HepG2 (cell line): ENCODE measurements around the gene ST3GAL2. TPM values are rescaled to one million over a fixed set of nuclear protein-coding genes. Genes with fewer than 3 reads are reported as not detected.
A peak's percentile ranks its signal among the peaks of the same experiment; 100 is the strongest.

Experiments used
- ERF ChIP-seq: IDR thresholded peaks from 2 replicates; pipeline ENCODE4 v1.6.1; 2018; ENCODE audit warnings: missing biosample characterization, missing genetic modification reagents
- GPN1 ChIP-seq: sonication (generic); formaldehyde crosslinking; IDR thresholded peaks from 2 replicates; pipeline ENCODE4 v1.5.1; 2020; ENCODE audit warnings: missing genetic modification reagents, borderline replicate concordance
- HHEX ChIP-seq: IDR thresholded peaks from 2 replicates; pipeline ENCODE4 v1.6.1; 2016; ENCODE audit warnings: control low read depth
- TCF7 ChIP-seq: sonication (generic); IDR thresholded peaks from 2 replicates; pipeline ENCODE4 v1.6.1; 2016; ENCODE audit warnings: antibody characterized with exemption, low read depth
- TMF1 ChIP-seq: sonication (generic); formaldehyde crosslinking; IDR thresholded peaks from 2 replicates; pipeline ENCODE4 v1.8.1; 2022; ENCODE audit warnings: low read depth, missing genetic modification reagents
- ZBTB38 ChIP-seq: sonication (generic); formaldehyde crosslinking; IDR thresholded peaks from 2 replicates; pipeline ENCODE4 v1.5.1; 2020; ENCODE audit warnings: mild to moderate bottlenecking, missing genetic modification reagents
- ZNF746 ChIP-seq: sonication (generic); formaldehyde crosslinking; IDR thresholded peaks from 2 replicates; pipeline ENCODE4 v1.8.0; 2022; ENCODE audit warnings: mild to moderate bottlenecking, missing genetic modification reagents
- ZNF773 ChIP-seq: sonication (generic); formaldehyde crosslinking; IDR thresholded peaks from 2 replicates; pipeline ENCODE4 v1.4.0; 2020; ENCODE audit warnings: missing genetic modification reagents, borderline replicate concordance
- polyA plus RNA-seq, 8 experiments: library from polyadenylated mRNA; depleted of rRNA in 3 of 8; stranded (reverse) in 7 of 8; unstranded in 1 of 8; fragments of >200 nt; fragmentation: Illumina TruSeq in 4 of 8; extraction: Trizol in 4 of 8; gene quantifications; 2 replicates each; pipeline versions ENCODE4 v1.2.1 to v1.2.3, GENCODE V29; 2011 to 2016; ENCODE audit warnings: low read depth in 4 of 8, missing spikeins in 1 of 8, mixed read lengths in 1 of 8; ENCODE audit not compliant: insufficient read depth in 1 of 8
- total RNA-seq, 5 experiments: library from RNA; depleted of rRNA; stranded (reverse); fragments of >200 nt; fragmentation: Illumina TruSeq; extraction: Trizol; gene quantifications; 2 replicates each; pipeline ENCODE4 v1.2.3, GENCODE V29; 2016; ENCODE audit warnings: low read depth in 1 of 5
- TF ChIP-seq, protein P1 (sequence below), 2 experiments: sonication (generic) in 1 of 2; formaldehyde crosslinking in 1 of 2; IDR thresholded peaks; 2 replicates each; pipeline versions ENCODE4 v1.6.1 to v1.9.0; 2014 to 2022; ENCODE audit warnings: antibody characterized with exemption in 1 of 2, borderline replicate concordance in 1 of 2, inconsistent platforms in 1 of 2, low read depth in 1 of 2, missing genetic modification reagents in 1 of 2
- TF ChIP-seq, protein P2 (sequence below): sonication (generic); formaldehyde crosslinking; IDR thresholded peaks from 2 replicates; pipeline ENCODE4 v1.4.0; 2020; ENCODE audit warnings: mild to moderate bottlenecking, missing genetic modification reagents
- TF ChIP-seq, protein P3 (sequence below): IDR thresholded peaks from 2 replicates; pipeline ENCODE4 v1.6.1; 2016; ENCODE audit warnings: control low read depth
- TF ChIP-seq, protein P4 (sequence below): sonication (generic); formaldehyde crosslinking; IDR thresholded peaks from 2 replicates; pipeline ENCODE4 v1.4.0; 2020; ENCODE audit warnings: missing genetic modification reagents
- TF ChIP-seq, protein P5 (sequence below): sonication (generic); formaldehyde crosslinking; IDR thresholded peaks from 2 replicates; pipeline ENCODE4 v1.5.0; 2020; ENCODE audit warnings: mild to moderate bottlenecking, missing genetic modification reagents

The ST3GAL2 gene
- total and polyA plus RNA-seq, 2 of the 13 experiments (the other 11 are each of a cell fraction or from before 2014, with no cell fraction given) = 16.3 to 24.9 TPM

DNA sequence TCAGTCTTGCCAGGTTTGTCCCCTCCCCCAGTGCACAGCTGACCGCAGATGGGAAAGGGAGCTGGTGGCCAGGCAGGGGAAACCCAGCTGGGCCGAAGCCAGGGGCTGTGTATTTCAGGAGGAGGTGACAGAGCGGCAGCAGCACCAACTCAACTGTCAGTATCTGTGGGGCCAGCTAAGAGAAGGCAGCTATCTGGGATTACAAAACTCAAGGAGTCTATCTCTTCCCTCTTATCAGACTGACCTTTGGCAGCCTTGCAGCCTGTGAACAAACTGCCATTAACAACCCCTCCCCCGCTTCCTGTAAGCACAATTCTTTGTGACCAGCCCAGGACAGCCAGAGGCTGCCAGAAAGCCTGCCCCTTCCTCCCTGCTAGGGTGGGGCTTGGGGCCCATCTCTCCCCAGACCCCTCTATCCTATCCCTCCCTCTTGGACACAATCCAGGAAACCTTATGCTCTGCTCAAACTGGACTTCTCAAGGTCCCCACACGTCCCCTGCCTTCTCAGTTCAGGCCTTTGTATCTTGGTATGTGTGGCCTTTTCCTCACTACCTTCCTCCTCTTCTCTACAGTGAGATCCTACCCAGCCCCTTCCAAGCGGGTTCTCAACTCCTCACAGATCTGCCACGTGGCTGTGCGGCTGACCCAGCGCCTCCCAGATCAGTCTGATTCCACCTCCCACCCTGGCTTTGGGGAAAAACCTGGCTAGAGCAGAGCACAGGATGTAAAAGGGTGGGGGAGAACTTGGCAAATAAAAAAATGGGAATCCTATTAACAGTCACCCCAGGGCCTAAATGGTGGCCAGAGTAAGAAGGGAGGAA is 10.5 kb downstream of the ST3GAL2 start (continued):
- TF ChIP-seq, protein P1, sequence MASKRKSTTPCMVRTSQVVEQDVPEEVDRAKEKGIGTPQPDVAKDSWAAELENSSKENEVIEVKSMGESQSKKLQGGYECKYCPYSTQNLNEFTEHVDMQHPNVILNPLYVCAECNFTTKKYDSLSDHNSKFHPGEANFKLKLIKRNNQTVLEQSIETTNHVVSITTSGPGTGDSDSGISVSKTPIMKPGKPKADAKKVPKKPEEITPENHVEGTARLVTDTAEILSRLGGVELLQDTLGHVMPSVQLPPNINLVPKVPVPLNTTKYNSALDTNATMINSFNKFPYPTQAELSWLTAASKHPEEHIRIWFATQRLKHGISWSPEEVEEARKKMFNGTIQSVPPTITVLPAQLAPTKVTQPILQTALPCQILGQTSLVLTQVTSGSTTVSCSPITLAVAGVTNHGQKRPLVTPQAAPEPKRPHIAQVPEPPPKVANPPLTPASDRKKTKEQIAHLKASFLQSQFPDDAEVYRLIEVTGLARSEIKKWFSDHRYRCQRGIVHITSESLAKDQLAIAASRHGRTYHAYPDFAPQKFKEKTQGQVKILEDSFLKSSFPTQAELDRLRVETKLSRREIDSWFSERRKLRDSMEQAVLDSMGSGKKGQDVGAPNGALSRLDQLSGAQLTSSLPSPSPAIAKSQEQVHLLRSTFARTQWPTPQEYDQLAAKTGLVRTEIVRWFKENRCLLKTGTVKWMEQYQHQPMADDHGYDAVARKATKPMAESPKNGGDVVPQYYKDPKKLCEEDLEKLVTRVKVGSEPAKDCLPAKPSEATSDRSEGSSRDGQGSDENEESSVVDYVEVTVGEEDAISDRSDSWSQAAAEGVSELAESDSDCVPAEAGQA (IDR thresholded peaks at IDR 0.05; ENCODE audit: low read depth) = 0 out of 2 replicates have a peak, but pooled peaks have one; percentile 43
- TF ChIP-seq, protein P1 (CRISPR knock-in tag; IDR thresholded peaks at IDR 0.05; ENCODE audit: borderline replicate concordance) = no peak; the same call in 1 of the 2 replicates
- TF ChIP-seq ZNF773 (CRISPR knock-in tag) = 0 out of 2 replicates have a peak, but pooled peaks have one; percentile 27
- peak; percentile 88 for TF ChIP-seq ERF (CRISPR knock-in tag)
- no peak for TF ChIP-seq GPN1 (CRISPR knock-in tag)
- TF ChIP-seq, protein P2, sequence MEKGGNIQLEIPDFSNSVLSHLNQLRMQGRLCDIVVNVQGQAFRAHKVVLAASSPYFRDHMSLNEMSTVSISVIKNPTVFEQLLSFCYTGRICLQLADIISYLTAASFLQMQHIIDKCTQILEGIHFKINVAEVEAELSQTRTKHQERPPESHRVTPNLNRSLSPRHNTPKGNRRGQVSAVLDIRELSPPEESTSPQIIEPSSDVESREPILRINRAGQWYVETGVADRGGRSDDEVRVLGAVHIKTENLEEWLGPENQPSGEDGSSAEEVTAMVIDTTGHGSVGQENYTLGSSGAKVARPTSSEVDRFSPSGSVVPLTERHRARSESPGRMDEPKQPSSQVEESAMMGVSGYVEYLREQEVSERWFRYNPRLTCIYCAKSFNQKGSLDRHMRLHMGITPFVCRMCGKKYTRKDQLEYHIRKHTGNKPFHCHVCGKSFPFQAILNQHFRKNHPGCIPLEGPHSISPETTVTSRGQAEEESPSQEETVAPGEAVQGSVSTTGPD (CRISPR knock-in tag) = peak; percentile 78
- TF ChIP-seq HHEX (CRISPR knock-in tag) = 0 out of 2 replicates have a peak, but pooled peaks have one; percentile 45
- no peak; the same call in 1 of the 2 replicates for TF ChIP-seq ZBTB38 (CRISPR knock-in tag)
- TF ChIP-seq, protein P3, sequence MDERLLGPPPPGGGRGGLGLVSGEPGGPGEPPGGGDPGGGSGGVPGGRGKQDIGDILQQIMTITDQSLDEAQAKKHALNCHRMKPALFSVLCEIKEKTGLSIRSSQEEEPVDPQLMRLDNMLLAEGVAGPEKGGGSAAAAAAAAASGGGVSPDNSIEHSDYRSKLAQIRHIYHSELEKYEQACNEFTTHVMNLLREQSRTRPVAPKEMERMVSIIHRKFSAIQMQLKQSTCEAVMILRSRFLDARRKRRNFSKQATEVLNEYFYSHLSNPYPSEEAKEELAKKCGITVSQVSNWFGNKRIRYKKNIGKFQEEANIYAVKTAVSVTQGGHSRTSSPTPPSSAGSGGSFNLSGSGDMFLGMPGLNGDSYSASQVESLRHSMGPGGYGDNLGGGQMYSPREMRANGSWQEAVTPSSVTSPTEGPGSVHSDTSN = no peak
- peak; percentile 27; the same call in 1 of the 2 replicates for TF ChIP-seq TCF7
- TF ChIP-seq ZNF746 (CRISPR knock-in tag) = peak; percentile 100
- TF ChIP-seq, protein P4, sequence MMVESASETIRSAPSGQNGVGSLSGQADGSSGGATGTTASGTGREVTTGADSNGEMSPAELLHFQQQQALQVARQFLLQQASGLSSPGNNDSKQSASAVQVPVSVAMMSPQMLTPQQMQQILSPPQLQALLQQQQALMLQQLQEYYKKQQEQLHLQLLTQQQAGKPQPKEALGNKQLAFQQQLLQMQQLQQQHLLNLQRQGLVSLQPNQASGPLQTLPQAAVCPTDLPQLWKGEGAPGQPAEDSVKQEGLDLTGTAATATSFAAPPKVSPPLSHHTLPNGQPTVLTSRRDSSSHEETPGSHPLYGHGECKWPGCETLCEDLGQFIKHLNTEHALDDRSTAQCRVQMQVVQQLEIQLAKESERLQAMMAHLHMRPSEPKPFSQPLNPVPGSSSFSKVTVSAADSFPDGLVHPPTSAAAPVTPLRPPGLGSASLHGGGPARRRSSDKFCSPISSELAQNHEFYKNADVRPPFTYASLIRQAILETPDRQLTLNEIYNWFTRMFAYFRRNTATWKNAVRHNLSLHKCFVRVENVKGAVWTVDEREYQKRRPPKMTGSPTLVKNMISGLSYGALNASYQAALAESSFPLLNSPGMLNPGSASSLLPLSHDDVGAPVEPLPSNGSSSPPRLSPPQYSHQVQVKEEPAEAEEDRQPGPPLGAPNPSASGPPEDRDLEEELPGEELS (CRISPR knock-in tag) = peak; percentile 97
- TF ChIP-seq TMF1 (CRISPR knock-in tag) = peak; percentile 89; the same call in 1 of the 2 replicates
- TF ChIP-seq, protein P5, sequence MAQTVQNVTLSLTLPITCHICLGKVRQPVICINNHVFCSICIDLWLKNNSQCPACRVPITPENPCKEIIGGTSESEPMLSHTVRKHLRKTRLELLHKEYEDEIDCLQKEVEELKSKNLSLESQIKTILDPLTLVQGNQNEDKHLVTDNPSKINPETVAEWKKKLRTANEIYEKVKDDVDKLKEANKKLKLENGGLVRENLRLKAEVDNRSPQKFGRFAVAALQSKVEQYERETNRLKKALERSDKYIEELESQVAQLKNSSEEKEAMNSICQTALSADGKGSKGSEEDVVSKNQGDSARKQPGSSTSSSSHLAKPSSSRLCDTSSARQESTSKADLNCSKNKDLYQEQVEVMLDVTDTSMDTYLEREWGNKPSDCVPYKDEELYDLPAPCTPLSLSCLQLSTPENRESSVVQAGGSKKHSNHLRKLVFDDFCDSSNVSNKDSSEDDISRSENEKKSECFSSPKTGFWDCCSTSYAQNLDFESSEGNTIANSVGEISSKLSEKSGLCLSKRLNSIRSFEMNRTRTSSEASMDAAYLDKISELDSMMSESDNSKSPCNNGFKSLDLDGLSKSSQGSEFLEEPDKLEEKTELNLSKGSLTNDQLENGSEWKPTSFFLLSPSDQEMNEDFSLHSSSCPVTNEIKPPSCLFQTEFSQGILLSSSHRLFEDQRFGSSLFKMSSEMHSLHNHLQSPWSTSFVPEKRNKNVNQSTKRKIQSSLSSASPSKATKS (CRISPR knock-in tag) = 0 out of 2 replicates have a peak, but pooled peaks have one; percentile 79
